GM08714 (cell line): ENCODE results near the gene TRAPPC14.

Experiments used
- H3K4me3 ChIP-seq: fragments of 200-500 bp; sonication (Bioruptor generic); 2 replicates; pipeline ENCODE4 v1.5.1; 2014; ENCODE audit warnings: mild to moderate bottlenecking, low read length, inconsistent platforms
- ZNF274 ChIP-seq: IDR thresholded peaks from 2 replicates; pipeline ENCODE4 v1.6.1; 2012; ENCODE audit warnings: mild to moderate bottlenecking, low read depth, low read length

The TRAPPC14 gene

DNA sequence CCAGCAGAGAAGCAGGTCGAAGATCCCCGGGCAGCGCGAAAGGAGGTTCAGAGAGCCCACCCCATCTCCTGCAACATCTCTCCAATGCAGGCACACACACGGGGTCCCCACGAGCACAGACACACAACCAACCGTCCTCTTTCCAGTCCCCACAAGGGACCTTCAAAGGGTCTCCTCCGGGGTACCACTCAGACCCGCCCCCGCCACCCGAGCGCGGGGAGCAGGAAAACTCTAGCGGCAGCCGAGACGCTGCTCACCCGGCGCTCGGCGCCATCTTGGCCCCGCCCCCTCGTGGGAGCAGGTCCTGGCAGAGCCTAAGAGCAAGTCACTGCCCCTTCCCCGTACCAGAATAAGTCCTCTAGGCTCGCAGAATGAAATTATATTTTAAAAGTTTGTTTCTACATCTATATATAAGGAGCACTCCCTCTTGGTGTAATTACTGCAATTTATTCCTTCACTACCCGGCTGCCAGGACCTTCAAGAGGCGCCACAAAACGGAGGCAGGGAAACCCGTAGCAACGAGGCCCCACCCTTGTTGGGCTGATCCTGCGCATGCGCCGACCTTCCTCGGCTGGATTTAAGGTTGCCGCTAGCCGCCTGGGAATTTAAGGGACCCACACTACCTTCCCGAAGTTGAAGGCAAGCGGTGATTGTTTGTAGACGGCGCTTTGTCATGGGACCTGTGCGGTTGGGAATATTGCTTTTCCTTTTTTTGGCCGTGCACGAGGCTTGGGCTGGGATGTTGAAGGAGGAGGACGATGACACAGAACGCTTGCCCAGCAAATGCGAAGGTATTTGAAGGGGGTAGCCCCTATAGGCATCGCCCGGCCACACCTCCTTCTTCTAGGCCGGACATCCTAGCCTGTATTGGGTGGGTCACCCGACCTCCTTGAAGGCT, 39.2 kb downstream of the TRAPPC14 start, which contains the start of the genes CNPY4 and TAF6:
Gene CNPY4 (plus strand): TSS at position 563 of the 898 bp plus-strand sequence. CDS start 111 bp downstream, at position 674.
Gene TAF6 (minus strand): TSS at position 287 of the 898 bp plus-strand sequence. CDS start 5,149 bp downstream, outside the sequence.
- TF ChIP-seq ZNF274: no peak
- peak within 1 kb of the TSS; percentile 68 for H3K4me3 ChIP-seq

DNA sequence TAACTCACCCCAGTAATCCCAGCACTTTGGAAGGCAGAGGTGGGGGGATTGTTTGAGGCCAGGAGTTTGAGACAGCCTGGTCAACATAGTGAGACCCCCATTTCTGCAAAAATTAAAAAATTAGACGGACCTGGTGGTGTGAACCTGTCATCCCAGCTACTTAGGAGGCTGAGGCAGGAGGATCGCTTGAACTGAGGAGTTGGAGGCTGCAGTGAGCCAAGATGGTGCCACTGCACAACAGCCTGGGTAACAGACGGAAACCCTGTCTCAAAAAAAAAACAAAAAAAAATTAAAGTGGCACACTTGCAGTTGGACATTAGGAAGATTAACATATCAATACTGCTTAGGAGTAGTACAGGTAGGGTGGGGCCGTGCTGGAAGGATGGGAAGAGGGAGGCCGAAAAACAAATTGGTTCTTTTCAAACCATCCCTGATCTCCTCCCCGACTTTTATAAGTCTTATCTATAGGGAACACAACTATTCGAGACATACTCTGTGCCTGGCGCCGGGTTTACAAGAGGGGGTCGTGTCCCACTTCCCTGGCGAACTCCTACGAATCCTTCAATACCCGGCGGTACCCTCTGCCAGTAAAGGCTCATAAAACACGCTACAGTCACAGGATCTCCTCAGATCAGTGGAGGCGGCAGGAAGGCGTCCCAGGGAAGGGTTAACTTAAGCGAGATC, 40.0 kb downstream of the TRAPPC14 start:
- H3K4me3 ChIP-seq: peak overlapping the region; percentile 68
- TF ChIP-seq ZNF274: no peak

DNA sequence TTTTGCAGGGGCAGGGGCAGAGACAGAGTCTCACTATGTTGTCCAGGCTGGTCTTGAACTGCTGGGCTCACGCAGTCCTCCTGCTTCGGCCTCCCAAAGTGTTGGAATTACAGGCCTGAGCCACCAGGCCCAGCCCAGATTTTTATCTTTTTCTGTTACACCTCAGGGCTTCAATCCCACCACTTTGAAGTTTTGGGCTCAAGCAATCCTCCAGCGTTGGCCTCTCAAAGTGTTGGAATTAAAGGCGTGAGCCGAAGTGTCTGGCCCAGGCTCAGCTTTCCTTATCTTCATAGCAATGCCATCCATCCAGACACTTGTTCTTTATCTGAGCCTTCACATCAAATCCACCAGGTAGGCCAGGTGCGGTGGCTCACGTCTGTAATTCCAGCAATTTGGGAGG, 43.5 kb downstream of the TRAPPC14 start:
- TF ChIP-seq ZNF274: no peak
- H3K4me3 ChIP-seq: no peak overlapping the region

DNA sequence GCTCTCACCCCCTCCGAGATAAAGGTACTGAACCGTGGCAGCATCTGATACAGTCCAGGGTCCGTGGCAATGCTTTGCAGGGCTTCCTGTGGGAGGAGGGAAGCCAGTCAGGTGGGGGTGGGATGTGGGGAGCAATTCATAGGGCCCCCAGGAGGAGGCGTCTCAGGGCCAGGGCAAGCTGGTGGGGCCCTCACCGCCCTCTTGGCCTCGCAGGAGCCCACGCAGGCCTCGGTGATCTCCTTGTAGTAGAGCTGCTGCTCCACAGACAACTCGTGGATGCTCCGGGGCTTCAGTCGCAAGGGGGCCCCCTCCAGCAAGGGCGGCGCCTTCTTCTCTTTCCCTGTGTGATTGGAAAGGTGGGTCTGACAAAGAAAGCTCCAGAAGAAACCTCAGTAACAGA, 46.6 kb downstream of the TRAPPC14 start:
- no peak for TF ChIP-seq ZNF274
- H3K4me3 ChIP-seq: no peak overlapping the region

DNA sequence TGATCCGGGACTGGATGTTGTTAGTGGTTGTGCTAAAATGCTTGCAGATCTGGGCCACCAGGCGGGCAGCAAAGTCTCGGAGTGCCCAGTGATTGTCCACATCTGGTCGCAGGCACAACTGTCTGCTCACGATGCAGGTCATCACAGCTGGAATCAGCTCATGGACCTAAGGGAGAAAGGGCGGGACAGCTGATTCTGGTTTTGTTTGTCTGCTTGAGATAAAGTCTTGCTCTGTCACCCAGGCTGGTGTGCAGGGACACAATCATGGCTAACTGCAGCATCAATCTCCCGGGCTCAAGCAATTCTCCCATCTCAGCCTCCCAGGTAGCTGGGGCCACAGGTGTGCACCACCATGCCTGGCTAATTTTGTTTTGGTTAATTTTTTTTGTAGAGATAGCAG, 47.4 kb downstream of the TRAPPC14 start:
- H3K4me3 ChIP-seq: no peak overlapping the region
- no peak for TF ChIP-seq ZNF274

DNA sequence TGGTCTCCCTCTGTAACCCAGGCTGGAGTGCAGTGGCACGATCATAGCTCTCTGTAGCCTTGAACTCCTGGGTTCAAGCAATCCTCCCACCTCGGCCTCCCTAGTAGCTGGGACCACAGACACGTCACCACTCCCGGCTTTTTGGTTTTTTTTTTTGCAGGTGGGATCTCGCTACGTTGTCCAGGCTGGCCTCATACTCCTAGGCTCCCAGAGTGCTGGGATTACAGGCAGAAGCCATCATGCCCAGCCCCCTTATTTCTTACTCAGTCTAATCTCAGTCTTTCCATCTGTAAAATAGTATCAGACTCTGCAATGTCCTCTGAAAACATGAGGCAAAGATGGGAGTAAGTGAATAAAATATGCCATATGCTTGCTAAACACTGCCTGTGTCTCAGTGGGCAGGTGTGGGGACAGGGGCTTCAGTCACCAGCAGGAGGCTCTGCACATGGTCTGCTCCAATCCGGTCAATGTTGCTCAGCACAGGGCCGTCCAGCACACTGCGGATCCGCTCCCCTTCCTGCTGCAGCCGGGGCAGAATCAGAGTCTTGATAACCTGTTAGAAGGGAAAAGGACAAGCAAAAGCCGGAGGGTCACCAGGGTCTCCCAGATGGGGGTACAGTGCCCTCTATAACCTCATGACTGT, 48.9 kb downstream of the TRAPPC14 start:
- no peak overlapping the region for H3K4me3 ChIP-seq
- no peak for TF ChIP-seq ZNF274

DNA sequence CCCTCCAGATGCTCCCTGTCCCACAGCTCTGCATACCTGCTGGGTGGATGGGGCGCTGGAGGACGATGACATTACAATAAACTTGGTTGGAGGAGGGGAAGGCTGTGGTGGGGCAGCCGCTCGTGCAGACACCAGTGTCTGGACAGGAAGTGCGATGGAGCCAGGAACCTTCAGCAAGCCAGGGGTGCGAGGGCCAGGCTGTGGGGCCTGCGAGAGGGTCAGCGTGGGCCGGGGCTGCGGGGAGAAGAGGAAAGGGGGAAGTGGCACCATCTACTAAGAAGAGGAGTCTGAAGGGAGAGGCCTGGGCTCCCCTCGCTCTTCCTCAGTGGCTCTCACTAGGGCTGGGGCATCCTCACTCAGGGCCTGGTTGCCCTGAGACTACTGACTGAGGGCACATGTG, 50.6 kb downstream of the TRAPPC14 start:
- no peak for TF ChIP-seq ZNF274
- H3K4me3 ChIP-seq: no peak overlapping the region

DNA sequence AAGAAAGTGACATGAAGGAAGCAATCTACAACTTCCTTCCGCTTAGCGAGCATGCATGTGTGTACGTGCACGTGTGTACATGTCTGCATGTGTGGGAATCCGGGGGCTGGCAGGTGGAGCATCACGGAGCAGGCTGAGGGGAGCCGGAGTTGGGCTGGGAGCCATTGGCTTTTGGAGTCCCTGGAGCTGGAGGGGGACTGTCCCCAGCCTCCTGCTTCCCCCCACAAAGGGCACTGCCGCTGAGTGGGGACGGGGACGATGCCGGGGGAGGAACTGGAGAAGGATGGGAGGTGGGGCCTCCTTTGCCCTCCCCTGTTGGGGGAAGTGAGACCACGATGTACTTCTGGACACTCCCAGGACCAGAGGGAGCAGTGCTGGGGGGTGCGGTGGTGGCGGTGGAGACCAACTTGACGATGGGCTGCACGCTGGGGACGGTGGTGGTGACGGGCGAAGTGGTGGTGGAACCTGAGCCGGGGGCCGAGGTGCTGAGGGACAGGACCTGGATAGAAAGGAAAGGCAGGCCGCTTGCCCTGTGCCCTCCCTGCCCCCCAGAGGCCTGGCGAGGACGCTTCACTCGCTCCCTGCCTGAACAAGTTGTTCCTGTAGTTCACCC, 51.3 kb downstream of the TRAPPC14 start:
- H3K4me3 ChIP-seq: no peak overlapping the region
- TF ChIP-seq ZNF274: no peak

DNA sequence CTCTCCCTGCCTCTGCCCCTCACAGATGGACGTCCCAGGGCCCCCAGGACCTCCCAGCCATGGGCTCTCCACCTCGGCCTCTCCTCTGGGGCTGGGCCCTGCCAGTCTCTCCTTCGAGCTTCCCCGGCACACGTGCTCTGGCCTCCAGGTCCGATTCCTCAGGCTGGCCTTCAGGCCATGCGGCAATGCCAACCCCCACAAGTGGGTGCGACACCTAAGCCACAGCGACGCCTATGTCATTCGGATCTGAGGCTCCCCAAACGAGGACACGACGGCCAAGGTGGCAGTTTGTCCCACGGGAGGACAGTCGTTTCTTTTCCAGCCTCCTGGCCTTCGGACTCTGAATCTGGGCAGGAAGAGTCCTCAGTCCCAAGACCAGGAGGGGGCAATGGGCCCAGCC, 51.9 kb downstream of the TRAPPC14 start:
- no peak for TF ChIP-seq ZNF274
- no peak overlapping the region for H3K4me3 ChIP-seq

DNA sequence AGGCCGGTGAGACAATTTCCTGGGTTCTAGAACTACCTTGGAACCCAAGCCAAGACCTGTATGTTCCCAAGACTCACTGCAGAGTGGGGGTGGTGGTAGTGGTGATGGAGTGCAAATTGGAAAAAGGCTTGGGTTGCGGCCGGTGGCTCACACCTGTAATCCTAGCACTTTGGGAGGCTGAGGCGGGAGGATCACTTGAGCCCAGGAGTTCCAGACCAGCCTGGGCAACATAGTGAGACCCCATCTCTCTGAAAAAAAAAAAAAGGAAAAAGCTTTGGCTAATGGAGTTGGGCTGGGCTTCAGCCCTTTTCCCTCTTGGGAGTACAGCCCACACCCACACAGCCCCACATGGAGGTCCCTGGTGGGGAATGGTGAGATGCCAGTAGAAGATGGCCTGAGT, 53.0 kb downstream of the TRAPPC14 start:
- TF ChIP-seq ZNF274: no peak
- no peak overlapping the region for H3K4me3 ChIP-seq
